C1 segment of cervical spinal cord (tissue), 14 donors: ENCODE measurements around the gene BUD23.

Source experiments
- DNase-seq, 14 donors: peaks; one replicate each; lab custom pipeline; 2025; lab: John Stamatoyannopoulos, UW

Gene BUD23

DNA sequence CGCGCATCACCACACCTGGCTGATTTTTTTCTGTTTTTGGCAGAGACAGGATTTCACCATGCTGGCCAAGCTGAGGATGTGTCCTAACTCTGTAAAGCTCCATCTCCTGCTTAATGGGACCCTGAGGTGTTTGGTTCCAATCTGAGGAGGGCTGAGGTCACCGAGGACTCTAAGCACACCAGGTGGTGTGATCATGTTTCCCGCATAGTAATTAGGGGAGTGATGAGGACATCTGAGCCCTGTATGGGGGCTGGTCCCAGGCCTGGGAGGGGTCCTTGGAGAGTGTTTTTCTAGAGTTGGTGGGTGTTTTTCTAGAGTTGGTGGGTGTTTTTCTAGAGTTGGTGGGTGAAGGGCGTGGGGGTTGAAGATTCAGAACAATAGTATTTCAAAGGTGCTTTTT, 58.2 kb downstream of the BUD23 start:
- no peak for DNase-seq

DNA sequence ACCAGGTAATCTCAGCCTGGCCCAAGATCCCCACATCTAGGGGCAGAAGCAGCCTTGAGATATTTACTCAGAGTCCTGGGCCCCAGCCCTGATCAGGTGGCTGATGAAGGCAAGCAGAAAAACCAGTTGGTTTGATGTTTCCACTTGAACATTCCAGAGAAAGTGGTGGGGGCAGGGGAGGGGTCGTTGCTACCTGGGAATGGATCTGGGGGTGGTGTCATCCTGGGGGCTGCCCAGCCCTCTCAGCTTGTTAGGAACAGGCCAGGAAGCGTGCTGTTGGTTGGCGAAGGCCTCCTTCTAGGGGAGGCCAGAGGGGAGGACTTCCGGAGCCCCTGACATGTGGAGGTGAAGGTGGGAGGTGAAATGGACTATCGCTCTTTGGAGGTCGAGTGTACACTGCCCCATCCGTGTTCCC, 58.9 kb downstream of the BUD23 start:
- no peak for DNase-seq

DNA sequence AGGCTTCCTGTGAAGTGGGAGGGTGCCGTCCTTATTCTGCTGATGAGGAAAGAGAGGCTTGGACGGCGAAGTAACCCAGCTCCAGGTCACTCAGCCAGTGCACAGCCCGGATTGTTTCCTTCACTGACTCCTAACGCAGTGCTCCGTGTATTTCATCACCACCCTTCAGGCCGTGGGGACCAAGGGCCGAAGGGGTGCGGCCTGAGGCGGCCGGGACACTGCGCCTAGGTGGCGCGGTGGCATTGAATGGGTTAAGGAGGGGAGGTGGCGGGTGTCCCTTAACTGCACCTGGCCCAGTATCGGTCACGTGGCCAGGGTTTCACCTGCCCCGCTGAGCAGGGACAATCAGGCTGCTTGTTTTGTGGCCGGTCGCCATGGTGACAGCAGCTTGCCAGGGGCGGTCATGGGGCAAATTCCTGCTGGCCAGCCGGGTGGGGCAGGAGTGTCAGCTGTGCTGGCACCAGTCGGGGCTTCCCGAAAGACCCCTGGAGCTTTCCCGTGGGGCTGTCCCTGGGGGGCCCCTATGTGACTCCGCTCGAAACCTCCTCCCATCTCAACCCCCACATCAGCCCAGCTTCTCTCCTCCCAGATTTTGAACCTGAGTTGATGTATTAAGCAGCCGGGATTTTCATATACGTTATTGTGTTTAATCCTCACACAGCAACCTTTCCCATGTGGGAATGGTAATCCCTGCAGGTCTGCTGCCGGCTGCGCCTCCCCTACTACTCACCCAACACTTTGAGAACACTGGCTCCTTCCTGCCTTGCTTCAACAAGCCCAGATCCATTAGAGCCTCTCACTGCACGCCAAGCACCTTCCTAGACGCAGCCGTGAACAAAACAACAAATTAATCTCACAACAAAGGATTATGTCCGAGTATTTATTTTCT, 59.6 kb downstream of the BUD23 start:
- peak in 7 of 14 donors; percentile 7 to 83 (median 18) for DNase-seq

DNA sequence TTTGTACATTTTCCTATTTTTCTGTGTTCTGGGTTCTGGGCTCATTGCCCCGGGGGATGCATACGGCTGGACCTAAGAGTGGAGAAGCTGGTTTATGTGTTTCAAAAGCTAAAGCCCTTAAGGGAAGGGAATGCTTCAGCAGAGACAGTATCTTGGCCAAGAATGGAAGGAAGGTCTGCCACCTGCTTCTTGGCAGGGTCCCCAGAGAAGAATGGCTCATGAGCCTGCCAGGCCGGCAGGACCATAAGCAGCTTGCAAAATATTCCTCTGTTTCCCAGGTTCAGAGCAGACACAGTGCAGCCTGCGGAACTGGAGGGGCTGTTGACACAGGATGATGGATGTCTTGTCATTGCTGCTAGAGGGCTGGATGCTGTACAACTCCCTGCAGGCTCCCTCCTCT, 63.0 kb downstream of the BUD23 start:
- peak in 2 of 14 donors; percentile 12 to 96 for DNase-seq
